GM23338 (cell line): ENCODE measurements around the gene CTDNEP1. TPM values are rescaled to one million over a fixed set of nuclear protein-coding genes. Genes with fewer than 3 reads are reported as not detected.

ENCODE experiments used
- ATAC-seq: fragments of 200-7000 bp; cut with Tn5 transposase; 3 replicates; pipeline ENCODE4 v1.9.1; 2020
- DNase-seq: peaks from one replicate; pipeline ENCODE4 v3.0.0-alpha.2; 2015; ENCODE audit warnings: low spot score
- H2AFZ ChIP-seq: fragments of 200-600 bp; sonication (generic); 2 replicates; pipeline ENCODE4 v1.8.0; 2016; ENCODE audit warnings: antibody characterized with exemption, mild to moderate bottlenecking, moderate library complexity
- H3F3A ChIP-seq: fragments of 200-600 bp; sonication (generic); replicated peaks from 2 replicates; pipeline ENCODE4 v1.8.0; 2017; ENCODE audit warnings: antibody characterized with exemption, mixed run types, low read depth
- H3K27ac ChIP-seq: fragments of 200-600 bp; sonication (generic); 2 replicates; pipeline ENCODE4 v1.6.1; 2016; ENCODE audit warnings: low read depth
- H3K27me3 ChIP-seq: fragments of 200-600 bp; sonication (generic); 2 replicates; pipeline ENCODE4 v1.8.0; 2016; ENCODE audit warnings: mild to moderate bottlenecking, mixed run types, moderate library complexity; ENCODE audit not compliant: insufficient read depth
- H3K36me3 ChIP-seq: fragments of 200-600 bp; sonication (generic); 2 replicates; pipeline ENCODE4 v1.8.0; 2016; ENCODE audit warnings: mild to moderate bottlenecking; ENCODE audit not compliant: insufficient read depth
- H3K4me1 ChIP-seq: fragments of 200-600 bp; sonication (generic); 2 replicates; pipeline ENCODE4 v1.8.0; 2016; ENCODE audit warnings: mild to moderate bottlenecking, moderate library complexity; ENCODE audit not compliant: insufficient read depth
- H3K4me2 ChIP-seq: fragments of 200-600 bp; sonication (generic); 2 replicates; pipeline ENCODE4 v1.7.1; 2017; ENCODE audit warnings: mixed run types
- H3K4me3 ChIP-seq: fragments of 200-600 bp; sonication (generic); 2 replicates; pipeline ENCODE4 v1.6.1; 2016; ENCODE audit warnings: mixed run types
- H3K79me2 ChIP-seq: fragments of 200-600 bp; sonication (generic); replicated peaks from 2 replicates; pipeline ENCODE4 v1.8.0; 2017; ENCODE audit warnings: mild to moderate bottlenecking; ENCODE audit not compliant: insufficient read depth
- H3K9me2 ChIP-seq: fragments of 200-600 bp; sonication (generic); 2 replicates; pipeline ENCODE4 v1.8.0; 2017; ENCODE audit not compliant: insufficient read depth
- H4K20me1 ChIP-seq: fragments of 200-600 bp; sonication (generic); replicated peaks from 2 replicates; pipeline ENCODE4 v1.8.0; 2017; ENCODE audit warnings: mild to moderate bottlenecking; ENCODE audit not compliant: insufficient read depth
- H3K27ac Mint-ChIP-seq: 2 replicates; pipeline ENCODE4 v1.8.0; 2020; ENCODE audit warnings: inconsistent platforms, mild to moderate bottlenecking, moderate library complexity, mixed read lengths
- H3K27me3 Mint-ChIP-seq: 3 replicates; pipeline ENCODE4 v1.8.0; 2022; ENCODE audit warnings: low read depth, mild to moderate bottlenecking, moderate library complexity, mixed read lengths, inconsistent platforms; ENCODE audit not compliant: insufficient read depth, poor library complexity
- H3K36me3 Mint-ChIP-seq: 3 replicates; pipeline ENCODE4 v1.8.0; 2021; ENCODE audit warnings: low read depth, mild to moderate bottlenecking, inconsistent platforms, moderate library complexity, mixed read lengths
- H3K4me1 Mint-ChIP-seq: 3 replicates; pipeline ENCODE4 v1.8.0; 2020; ENCODE audit warnings: mild to moderate bottlenecking, inconsistent platforms, mixed read lengths
- H3K4me3 Mint-ChIP-seq: 3 replicates; pipeline ENCODE4 v1.8.0; 2021; ENCODE audit warnings: moderate library complexity, mild to moderate bottlenecking, inconsistent platforms, mixed read lengths
- H3K9me3 Mint-ChIP-seq: 3 replicates; pipeline ENCODE4 v1.8.0; 2020; ENCODE audit warnings: moderate library complexity, mild to moderate bottlenecking, inconsistent platforms, mixed read lengths
- CREB1 ChIP-seq: fragments of 250-450 bp; sonication (Bioruptor Pico); IDR thresholded peaks from 2 replicates; pipeline ENCODE4 v1.5.0; 2020; ENCODE audit warnings: low read depth, mild to moderate bottlenecking, moderate library complexity
- CTCF ChIP-seq, 2 experiments: fragments of 200-600 bp in 1 of 2; sonication (generic) in 1 of 2; conservative IDR thresholded peaks; 2 replicates each; pipeline versions ENCODE4 v1.5.1 to v1.6.1; 2016 to 2017; ENCODE audit warnings: antibody characterized with exemption in 2 of 2, low read depth in 2 of 2, mild to moderate bottlenecking in 2 of 2, moderate library complexity in 1 of 2
- EZH2 ChIP-seq: fragments of 200-600 bp; sonication (generic); IDR thresholded peaks from one replicate; pipeline ENCODE4 v1.8.0; 2017; ENCODE audit warnings: antibody characterized with exemption, mild to moderate bottlenecking, low read depth; ENCODE audit not compliant: unreplicated experiment
- EZH2phosphoT487 ChIP-seq: fragments of 200-600 bp; sonication (generic); IDR thresholded peaks from one replicate; pipeline ENCODE4 v1.8.1; 2018; ENCODE audit warnings: antibody characterized with exemption; ENCODE audit not compliant: unreplicated experiment
- JUNB ChIP-seq: IDR thresholded peaks from one replicate; pipeline ENCODE4 v1.6.1; 2016; ENCODE audit warnings: antibody characterized with exemption; ENCODE audit not compliant: unreplicated experiment
- NANOG ChIP-seq: IDR thresholded peaks from 2 replicates; pipeline ENCODE4 v1.6.1; 2016; ENCODE audit warnings: antibody characterized with exemption, borderline replicate concordance
- STAT1 ChIP-seq: IDR thresholded peaks from one replicate; pipeline ENCODE4 v1.6.1; 2016; ENCODE audit warnings: antibody characterized with exemption; ENCODE audit not compliant: unreplicated experiment
- ZNF114 ChIP-seq: fragments of 250-450 bp; sonication (Bioruptor Pico); IDR thresholded peaks from 2 replicates; pipeline ENCODE4 v1.5.0; 2020; ENCODE audit warnings: mild to moderate bottlenecking, moderate library complexity
- ZNF331 ChIP-seq: fragments of 250-450 bp; sonication (Bioruptor Pico); IDR thresholded peaks from 2 replicates; pipeline ENCODE4 v1.5.0; 2020; ENCODE audit warnings: low read depth, mild to moderate bottlenecking, moderate library complexity
- polyA plus RNA-seq: library from polyadenylated mRNA; unstranded; fragments of >200 nt; fragmentation: Nextera tagmentation; extraction: Ambion mirVana; gene quantifications from 2 replicates; pipeline ENCODE4 v1.2.1, GENCODE V29; 2016
- total RNA-seq: library from RNA; depleted of rRNA; stranded (reverse); fragments of >200 nt; shearing (Covaris generic); gene quantifications from 2 replicates; pipeline ENCODE4 v1.2.3, GENCODE V29; 2014
- TF ChIP-seq, protein P1 (sequence below): fragments of 250-450 bp; sonication (Bioruptor Pico); IDR thresholded peaks from 2 replicates; pipeline ENCODE4 v1.5.0; 2020; ENCODE audit warnings: mild to moderate bottlenecking, moderate library complexity
- TF ChIP-seq, protein P2 (sequence below): IDR thresholded peaks from 2 replicates; pipeline ENCODE4 v1.6.1; 2016; ENCODE audit warnings: antibody characterized with exemption
- TF ChIP-seq, protein P3 (sequence below): IDR thresholded peaks from one replicate; pipeline ENCODE4 v1.6.1; 2018; ENCODE audit warnings: antibody characterized with exemption; ENCODE audit not compliant: unreplicated experiment

The CTDNEP1 gene
- total and polyA plus RNA-seq, 2 experiments from 2014 or later: 48.1 to 93.4 TPM

GRCh38 chr17:7261379-7262191 lies 10.1 kb upstream of the CTDNEP1 start:
- TF ChIP-seq, protein P1, sequence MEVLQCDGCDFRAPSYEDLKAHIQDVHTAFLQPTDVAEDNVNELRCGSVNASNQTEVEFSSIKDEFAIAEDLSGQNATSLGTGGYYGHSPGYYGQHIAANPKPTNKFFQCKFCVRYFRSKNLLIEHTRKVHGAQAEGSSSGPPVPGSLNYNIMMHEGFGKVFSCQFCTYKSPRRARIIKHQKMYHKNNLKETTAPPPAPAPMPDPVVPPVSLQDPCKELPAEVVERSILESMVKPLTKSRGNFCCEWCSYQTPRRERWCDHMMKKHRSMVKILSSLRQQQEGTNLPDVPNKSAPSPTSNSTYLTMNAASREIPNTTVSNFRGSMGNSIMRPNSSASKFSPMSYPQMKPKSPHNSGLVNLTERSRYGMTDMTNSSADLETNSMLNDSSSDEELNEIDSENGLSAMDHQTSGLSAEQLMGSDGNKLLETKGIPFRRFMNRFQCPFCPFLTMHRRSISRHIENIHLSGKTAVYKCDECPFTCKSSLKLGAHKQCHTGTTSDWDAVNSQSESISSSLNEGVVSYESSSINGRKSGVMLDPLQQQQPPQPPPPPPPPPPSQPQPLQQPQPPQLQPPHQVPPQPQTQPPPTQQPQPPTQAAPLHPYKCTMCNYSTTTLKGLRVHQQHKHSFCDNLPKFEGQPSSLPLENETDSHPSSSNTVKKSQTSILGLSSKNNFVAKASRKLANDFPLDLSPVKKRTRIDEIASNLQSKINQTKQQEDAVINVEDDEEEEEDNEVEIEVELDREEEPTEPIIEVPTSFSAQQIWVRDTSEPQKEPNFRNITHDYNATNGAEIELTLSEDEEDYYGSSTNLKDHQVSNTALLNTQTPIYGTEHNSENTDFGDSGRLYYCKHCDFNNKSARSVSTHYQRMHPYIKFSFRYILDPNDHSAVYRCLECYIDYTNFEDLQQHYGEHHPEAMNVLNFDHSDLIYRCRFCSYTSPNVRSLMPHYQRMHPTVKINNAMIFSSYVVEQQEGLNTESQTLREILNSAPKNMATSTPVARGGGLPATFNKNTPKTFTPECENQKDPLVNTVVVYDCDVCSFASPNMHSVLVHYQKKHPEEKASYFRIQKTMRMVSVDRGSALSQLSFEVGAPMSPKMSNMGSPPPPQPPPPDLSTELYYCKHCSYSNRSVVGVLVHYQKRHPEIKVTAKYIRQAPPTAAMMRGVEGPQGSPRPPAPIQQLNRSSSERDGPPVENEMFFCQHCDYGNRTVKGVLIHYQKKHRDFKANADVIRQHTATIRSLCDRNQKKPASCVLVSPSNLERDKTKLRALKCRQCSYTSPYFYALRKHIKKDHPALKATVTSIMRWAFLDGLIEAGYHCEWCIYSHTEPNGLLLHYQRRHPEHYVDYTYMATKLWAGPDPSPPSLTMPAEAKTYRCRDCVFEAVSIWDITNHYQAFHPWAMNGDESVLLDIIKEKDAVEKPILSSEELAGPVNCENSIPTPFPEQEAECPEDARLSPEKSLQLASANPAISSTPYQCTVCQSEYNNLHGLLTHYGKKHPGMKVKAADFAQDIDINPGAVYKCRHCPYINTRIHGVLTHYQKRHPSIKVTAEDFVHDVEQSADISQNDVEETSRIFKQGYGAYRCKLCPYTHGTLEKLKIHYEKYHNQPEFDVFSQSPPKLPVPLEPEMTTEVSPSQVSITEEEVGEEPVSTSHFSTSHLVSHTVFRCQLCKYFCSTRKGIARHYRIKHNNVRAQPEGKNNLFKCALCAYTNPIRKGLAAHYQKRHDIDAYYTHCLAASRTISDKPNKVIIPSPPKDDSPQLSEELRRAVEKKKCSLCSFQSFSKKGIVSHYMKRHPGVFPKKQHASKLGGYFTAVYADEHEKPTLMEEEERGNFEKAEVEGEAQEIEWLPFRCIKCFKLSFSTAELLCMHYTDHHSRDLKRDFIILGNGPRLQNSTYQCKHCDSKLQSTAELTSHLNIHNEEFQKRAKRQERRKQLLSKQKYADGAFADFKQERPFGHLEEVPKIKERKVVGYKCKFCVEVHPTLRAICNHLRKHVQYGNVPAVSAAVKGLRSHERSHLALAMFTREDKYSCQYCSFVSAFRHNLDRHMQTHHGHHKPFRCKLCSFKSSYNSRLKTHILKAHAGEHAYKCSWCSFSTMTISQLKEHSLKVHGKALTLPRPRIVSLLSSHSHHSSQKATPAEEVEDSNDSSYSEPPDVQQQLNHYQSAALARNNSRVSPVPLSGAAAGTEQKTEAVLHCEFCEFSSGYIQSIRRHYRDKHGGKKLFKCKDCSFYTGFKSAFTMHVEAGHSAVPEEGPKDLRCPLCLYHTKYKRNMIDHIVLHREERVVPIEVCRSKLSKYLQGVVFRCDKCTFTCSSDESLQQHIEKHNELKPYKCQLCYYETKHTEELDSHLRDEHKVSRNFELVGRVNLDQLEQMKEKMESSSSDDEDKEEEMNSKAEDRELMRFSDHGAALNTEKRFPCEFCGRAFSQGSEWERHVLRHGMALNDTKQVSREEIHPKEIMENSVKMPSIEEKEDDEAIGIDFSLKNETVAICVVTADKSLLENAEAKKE (CRISPR knock-in tag): no peak
- TF ChIP-seq ZNF114 (CRISPR knock-in tag) (no peak), CREB1 (CRISPR knock-in tag) (no peak), EZH2phosphoT487 (no peak), CTCF (conservative IDR thresholded peaks at IDR 0.05; ENCODE audit: low read depth in 2 of 2) (no peak), NANOG (no peak), JUNB (no peak), ZNF331 (CRISPR knock-in tag) (no peak), EZH2 (no peak), STAT1 (no peak)
- TF ChIP-seq, protein P2, sequence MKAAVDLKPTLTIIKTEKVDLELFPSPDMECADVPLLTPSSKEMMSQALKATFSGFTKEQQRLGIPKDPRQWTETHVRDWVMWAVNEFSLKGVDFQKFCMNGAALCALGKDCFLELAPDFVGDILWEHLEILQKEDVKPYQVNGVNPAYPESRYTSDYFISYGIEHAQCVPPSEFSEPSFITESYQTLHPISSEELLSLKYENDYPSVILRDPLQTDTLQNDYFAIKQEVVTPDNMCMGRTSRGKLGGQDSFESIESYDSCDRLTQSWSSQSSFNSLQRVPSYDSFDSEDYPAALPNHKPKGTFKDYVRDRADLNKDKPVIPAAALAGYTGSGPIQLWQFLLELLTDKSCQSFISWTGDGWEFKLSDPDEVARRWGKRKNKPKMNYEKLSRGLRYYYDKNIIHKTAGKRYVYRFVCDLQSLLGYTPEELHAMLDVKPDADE: no peak
- TF ChIP-seq, protein P3, sequence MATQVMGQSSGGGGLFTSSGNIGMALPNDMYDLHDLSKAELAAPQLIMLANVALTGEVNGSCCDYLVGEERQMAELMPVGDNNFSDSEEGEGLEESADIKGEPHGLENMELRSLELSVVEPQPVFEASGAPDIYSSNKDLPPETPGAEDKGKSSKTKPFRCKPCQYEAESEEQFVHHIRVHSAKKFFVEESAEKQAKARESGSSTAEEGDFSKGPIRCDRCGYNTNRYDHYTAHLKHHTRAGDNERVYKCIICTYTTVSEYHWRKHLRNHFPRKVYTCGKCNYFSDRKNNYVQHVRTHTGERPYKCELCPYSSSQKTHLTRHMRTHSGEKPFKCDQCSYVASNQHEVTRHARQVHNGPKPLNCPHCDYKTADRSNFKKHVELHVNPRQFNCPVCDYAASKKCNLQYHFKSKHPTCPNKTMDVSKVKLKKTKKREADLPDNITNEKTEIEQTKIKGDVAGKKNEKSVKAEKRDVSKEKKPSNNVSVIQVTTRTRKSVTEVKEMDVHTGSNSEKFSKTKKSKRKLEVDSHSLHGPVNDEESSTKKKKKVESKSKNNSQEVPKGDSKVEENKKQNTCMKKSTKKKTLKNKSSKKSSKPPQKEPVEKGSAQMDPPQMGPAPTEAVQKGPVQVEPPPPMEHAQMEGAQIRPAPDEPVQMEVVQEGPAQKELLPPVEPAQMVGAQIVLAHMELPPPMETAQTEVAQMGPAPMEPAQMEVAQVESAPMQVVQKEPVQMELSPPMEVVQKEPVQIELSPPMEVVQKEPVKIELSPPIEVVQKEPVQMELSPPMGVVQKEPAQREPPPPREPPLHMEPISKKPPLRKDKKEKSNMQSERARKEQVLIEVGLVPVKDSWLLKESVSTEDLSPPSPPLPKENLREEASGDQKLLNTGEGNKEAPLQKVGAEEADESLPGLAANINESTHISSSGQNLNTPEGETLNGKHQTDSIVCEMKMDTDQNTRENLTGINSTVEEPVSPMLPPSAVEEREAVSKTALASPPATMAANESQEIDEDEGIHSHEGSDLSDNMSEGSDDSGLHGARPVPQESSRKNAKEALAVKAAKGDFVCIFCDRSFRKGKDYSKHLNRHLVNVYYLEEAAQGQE: no peak
- Mint-ChIP-seq H3K27me3 (peaks cover 30% of the 10 kb centered on the region), H3K36me3 (peaks cover 38% of the 10 kb centered on the region), H3K4me3 (peak overlapping the region; percentile 91), H3K27ac (peak overlapping the region; percentile 99), H3K4me1 (peaks cover 32% of the 10 kb centered on the region), H3K9me3 (no peaks in the 10 kb centered on the region; the same call in 2 of the 3 replicates)
- peaks cover 13% of the 10 kb centered on the region for H3K4me1 ChIP-seq
- H2AFZ ChIP-seq: no peak overlapping the region
- peaks cover 22% of the 10 kb centered on the region for H3F3A ChIP-seq
- peaks cover 27% of the 10 kb centered on the region for H3K79me2 ChIP-seq
- H3K9me2 ChIP-seq: no peaks in the 10 kb centered on the region
- H4K20me1 ChIP-seq: peaks cover 15% of the 10 kb centered on the region; the same call in 1 of the 2 replicates
- H3K4me3 ChIP-seq: peak overlapping the region; percentile 99
- ATAC-seq (peak; percentile 1), DNase-seq (peak; percentile 20)
- peak overlapping the region; percentile 99 for H3K27ac ChIP-seq
- peak overlapping the region; percentile 100 for H3K4me2 ChIP-seq
- no peaks in the 10 kb centered on the region for H3K27me3 ChIP-seq
- H3K36me3 ChIP-seq: peaks cover 9% of the 10 kb centered on the region
